Epithelial cell of proximal tubule (primary cell): Measurements from ENCODE around the gene PRKCE. TPM values are rescaled to one million over a fixed set of nuclear protein-coding genes. Genes with fewer than 3 reads are reported as not detected.

Experiments
- DNase-seq: peaks from one replicate; pipeline ENCODE4 v3.0.0-alpha.2; 2011; ENCODE audit warnings: low read depth
- H3K4me3 ChIP-seq: 2 replicates; pipeline ENCODE4 v1.5.1; 2011; ENCODE audit warnings: low read depth, mild to moderate bottlenecking, low read length
- CTCF ChIP-seq: conservative IDR thresholded peaks from 2 replicates; pipeline ENCODE4 v1.5.1; 2012; ENCODE audit warnings: low read depth, mild to moderate bottlenecking, low read length
- total RNA-seq: library from RNA; depleted of rRNA; stranded (reverse); fragments of >200 nt; gene quantifications from 2 replicates; pipeline ENCODE4 v1.2.3, GENCODE V29; 2015

PRKCE gene
- total RNA-seq, 1 donor from 2014 or later, result 2.5 TPM

GRCh38 chr2:45974762-45975408 lies 323.4 kb downstream of the PRKCE start:
- H3K4me3 ChIP-seq, result no peak overlapping the region
- TF ChIP-seq CTCF, result no peak
- no peak for DNase-seq

GRCh38 chr2:45975752-45976517 lies 324.5 kb downstream of the PRKCE start:
- TF ChIP-seq CTCF, result no peak
- no peak for DNase-seq

GRCh38 chr2:45978302-45978859 lies 326.9 kb downstream of the PRKCE start:
- no peak overlapping the region for H3K4me3 ChIP-seq
- no peak for TF ChIP-seq CTCF
- DNase-seq, result no peak

More at GRCh38 chr2:45975752-45976517, 324.5 kb downstream of the PRKCE start:
- no peak overlapping the region for H3K4me3 ChIP-seq

DNA sequence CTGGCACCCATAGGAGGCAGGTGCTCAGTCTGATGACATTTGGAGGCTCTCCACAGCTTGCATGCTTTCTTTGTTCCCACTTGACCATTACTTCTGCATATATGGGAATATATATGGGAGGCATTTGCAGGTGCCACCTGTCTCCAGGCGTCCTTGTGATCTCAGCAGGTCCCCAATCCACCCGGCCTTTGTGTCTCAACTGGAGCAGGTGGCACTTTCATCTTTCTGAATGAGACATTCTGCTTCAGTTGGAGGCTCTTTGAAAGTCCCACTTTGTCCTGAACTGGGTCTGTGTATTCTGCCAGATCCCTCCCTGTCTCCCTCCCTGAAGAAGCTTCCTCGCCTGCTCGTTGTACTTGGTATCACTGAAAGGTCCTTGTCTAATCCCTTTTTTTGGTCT lies 327.6 kb downstream of the PRKCE start:
- no peak for TF ChIP-seq CTCF
- H3K4me3 ChIP-seq, result no peak overlapping the region
- no peak for DNase-seq

- DNase-seq, result no peak
- TF ChIP-seq CTCF, result no peak
- no peak overlapping the region for H3K4me3 ChIP-seq
Measured at GRCh38 chr2:45980161-45980865, 328.8 kb downstream of the PRKCE start.

DNA sequence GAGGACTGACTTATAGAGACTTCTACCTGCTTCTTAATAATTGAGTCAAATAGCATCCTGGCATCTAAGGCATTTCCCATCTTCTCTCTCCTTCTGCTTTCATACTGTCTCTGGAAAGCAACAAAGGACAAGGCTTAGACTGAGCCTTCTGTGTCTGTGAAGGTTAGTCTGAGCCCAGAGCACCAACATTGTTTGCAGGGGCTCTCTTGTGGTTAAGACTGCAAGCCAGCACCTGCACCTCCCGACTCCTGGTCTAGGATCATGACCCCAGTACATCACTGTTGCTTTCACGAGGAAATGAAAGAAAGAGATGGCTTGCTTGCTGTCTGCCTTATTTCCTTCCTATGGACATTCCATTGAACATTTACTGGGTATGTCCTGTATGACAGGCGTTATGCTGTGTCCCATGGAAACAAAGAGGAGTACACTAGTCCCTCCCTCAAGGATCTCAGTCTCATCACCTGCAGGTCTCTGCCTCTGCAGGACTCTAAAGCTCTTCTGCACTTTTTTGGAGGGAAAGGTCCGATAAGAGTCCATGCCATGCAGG lies 330.0 kb downstream of the PRKCE start:
- no peak for TF ChIP-seq CTCF

More for the DNA sequence above, 330.0 kb downstream of the PRKCE start:
- no peak for DNase-seq
- no peak overlapping the region for H3K4me3 ChIP-seq
